HEK293 (cell line): ENCODE measurements around the gene KRT73.

Source experiments
- CTCF ChIA-PET: fragments of 350-600 bp; formaldehyde crosslinking; extraction: SDS; loops from one replicate; lab custom pipeline; 2021; ENCODE audit warnings: antibody characterized with exemption; lab: Yijun Ruan, JAX
- POLR2A ChIA-PET: fragments of 300-600 bp; formaldehyde crosslinking; extraction: SDS; loops from one replicate; lab custom pipeline; 2020; ENCODE audit warnings: antibody characterized with exemption, inconsistent platforms; lab: Yijun Ruan, JAX
- H3K27ac ChIP-seq: fragments of 200-500 bp; sonication (Bioruptor generic); 2 replicates; pipeline ENCODE4 v1.5.1; 2014; ENCODE audit warnings: low read depth, low read length, control low read depth, inconsistent platforms; ENCODE audit errors: extremely low read depth
- H3K36me3 ChIP-seq, 2 experiments: fragments of 200-500 bp in 1 of 2; sonication (Bioruptor generic) in 1 of 2; 1 replicate in 1 of 2; 2 replicates in 1 of 2; pipeline ENCODE4 v1.5.1; 2014 to 2017; ENCODE audit warnings: inconsistent platforms in 2 of 2, low read length in 2 of 2; ENCODE audit not compliant: control insufficient read depth in 2 of 2, insufficient read depth in 1 of 2
- H3K4me1 ChIP-seq: fragments of 200-500 bp; sonication (Bioruptor generic); 2 replicates; pipeline ENCODE4 v1.5.1; 2014; ENCODE audit warnings: mild to moderate bottlenecking, low read length, inconsistent platforms; ENCODE audit not compliant: control insufficient read depth, insufficient read depth
- H3K4me3 ChIP-seq: 2 replicates; pipeline ENCODE4 v1.5.1; 2011; ENCODE audit warnings: low read depth, mild to moderate bottlenecking, control low read depth, low read length, moderate library complexity
- H3K9me3 ChIP-seq: fragments of 200-500 bp; sonication (Bioruptor generic); 2 replicates; pipeline ENCODE4 v1.5.1; 2014; ENCODE audit warnings: low read depth, low read length, inconsistent platforms; ENCODE audit not compliant: control insufficient read depth, insufficient read depth
- BCL11A ChIP-seq: fragments of 450-650 bp; formaldehyde crosslinking; IDR thresholded peaks from 2 replicates; pipeline ENCODE4 v1.5.1; 2016; ENCODE audit warnings: low read depth, missing biosample characterization, missing genetic modification characterization
- GFI1B ChIP-seq: fragments of 450-650 bp; formaldehyde crosslinking; IDR thresholded peaks from 2 replicates; pipeline ENCODE4 v1.5.1; 2016; ENCODE audit warnings: missing biosample characterization, missing genetic modification characterization
- KLF1 ChIP-seq: fragments of 450-650 bp; formaldehyde crosslinking; IDR thresholded peaks from 2 replicates; pipeline ENCODE4 v1.5.1; 2016; ENCODE audit warnings: missing biosample characterization, missing genetic modification characterization
- PRDM1 ChIP-seq: fragments of 450-650 bp; formaldehyde crosslinking; IDR thresholded peaks from 2 replicates; pipeline ENCODE4; 2016; ENCODE audit warnings: missing biosample characterization, missing genetic modification characterization
- SETDB1 ChIP-seq: IDR thresholded peaks from one replicate; pipeline ENCODE4 v1.6.1; 2017; ENCODE audit warnings: mild to moderate bottlenecking, low read length, moderate library complexity, mixed read lengths; ENCODE audit not compliant: insufficient read length
- ZFHX2 ChIP-seq: fragments of 450-650 bp; formaldehyde crosslinking; conservative IDR thresholded peaks from 2 replicates; pipeline ENCODE4 v1.5.1; 2016; ENCODE audit warnings: missing biosample characterization, missing genetic modification characterization
- ZNF112 ChIP-seq: fragments of 450-650 bp; formaldehyde crosslinking; IDR thresholded peaks from 2 replicates; pipeline ENCODE4 v1.5.0; 2017; ENCODE audit warnings: missing biosample characterization, missing genetic modification characterization
- ZNF138 ChIP-seq: fragments of 450-650 bp; formaldehyde crosslinking; IDR thresholded peaks from 2 replicates; pipeline ENCODE4 v1.5.1; 2016; ENCODE audit warnings: missing biosample characterization, missing genetic modification characterization, borderline replicate concordance
- ZNF157 ChIP-seq: fragments of 450-650 bp; formaldehyde crosslinking; IDR thresholded peaks from 2 replicates; pipeline ENCODE4 v1.5.1; 2016; ENCODE audit warnings: missing biosample characterization, missing genetic modification characterization
- ZNF175 ChIP-seq: fragments of 450-650 bp; formaldehyde crosslinking; IDR thresholded peaks from 2 replicates; pipeline ENCODE4 v1.5.1; 2016; ENCODE audit warnings: missing biosample characterization, missing genetic modification characterization
- ZNF280D ChIP-seq: fragments of 450-650 bp; formaldehyde crosslinking; IDR thresholded peaks from 2 replicates; pipeline ENCODE4 v1.5.1; 2016; ENCODE audit warnings: missing biosample characterization, missing genetic modification characterization
- ZNF292 ChIP-seq: fragments of 450-650 bp; formaldehyde crosslinking; IDR thresholded peaks from 2 replicates; pipeline ENCODE4 v1.5.1; 2016; ENCODE audit warnings: low read depth, missing biosample characterization, missing genetic modification characterization, borderline replicate concordance
- ZNF335 ChIP-seq: fragments of 450-650 bp; formaldehyde crosslinking; conservative IDR thresholded peaks from 2 replicates; pipeline ENCODE4 v1.5.1; 2016; ENCODE audit warnings: missing biosample characterization, missing genetic modification characterization
- ZNF423 ChIP-seq: fragments of 450-650 bp; formaldehyde crosslinking; IDR thresholded peaks from 2 replicates; pipeline ENCODE4 v1.5.1; 2016; ENCODE audit warnings: missing biosample characterization, missing genetic modification characterization
- ZNF426 ChIP-seq: fragments of 450-650 bp; formaldehyde crosslinking; IDR thresholded peaks from 2 replicates; pipeline ENCODE4 v1.5.1; 2017; ENCODE audit warnings: missing biosample characterization, missing genetic modification characterization, mild to moderate bottlenecking, inconsistent platforms, moderate library complexity
- ZNF433 ChIP-seq: fragments of 450-650 bp; formaldehyde crosslinking; IDR thresholded peaks from 2 replicates; pipeline ENCODE4 v1.5.1; 2016; ENCODE audit warnings: missing biosample characterization, missing genetic modification characterization, low read depth
- ZNF514 ChIP-seq: fragments of 450-650 bp; formaldehyde crosslinking; IDR thresholded peaks from 2 replicates; pipeline ENCODE4 v1.5.1; 2016; ENCODE audit warnings: missing biosample characterization, missing genetic modification characterization
- ZNF521 ChIP-seq: fragments of 450-650 bp; formaldehyde crosslinking; IDR thresholded peaks from 2 replicates; pipeline ENCODE4 v1.5.1; 2017; ENCODE audit warnings: missing biosample characterization, mild to moderate bottlenecking, missing genetic modification characterization
- ZNF529 ChIP-seq: fragments of 450-650 bp; formaldehyde crosslinking; IDR thresholded peaks from 2 replicates; pipeline ENCODE4 v1.5.1; 2017; ENCODE audit warnings: missing genetic modification characterization, missing biosample characterization; ENCODE audit not compliant: insufficient replicate concordance
- ZNF571 ChIP-seq: fragments of 450-650 bp; formaldehyde crosslinking; IDR thresholded peaks from 2 replicates; pipeline ENCODE4 v1.5.0; 2017; ENCODE audit warnings: missing biosample characterization, missing genetic modification characterization
- ZNF580 ChIP-seq: fragments of 450-650 bp; formaldehyde crosslinking; IDR thresholded peaks from 2 replicates; pipeline ENCODE4 v1.5.1; 2016; ENCODE audit warnings: missing biosample characterization, missing genetic modification characterization
- ZNF596 ChIP-seq: fragments of 450-650 bp; IDR thresholded peaks from 2 replicates; pipeline ENCODE4 v1.5.0; 2018; ENCODE audit warnings: missing biosample characterization, mild to moderate bottlenecking, missing genetic modification characterization, moderate library complexity
- ZNF600 ChIP-seq: fragments of 450-650 bp; formaldehyde crosslinking; IDR thresholded peaks from 2 replicates; pipeline ENCODE4 v1.5.1; 2016; ENCODE audit warnings: missing biosample characterization, missing genetic modification characterization
- ZNF837 ChIP-seq: fragments of 450-650 bp; formaldehyde crosslinking; IDR thresholded peaks from 2 replicates; pipeline ENCODE4 v1.5.1; 2016; ENCODE audit warnings: missing biosample characterization, missing genetic modification characterization
- TF ChIP-seq, protein P1 (sequence below): fragments of 450-650 bp; formaldehyde crosslinking; IDR thresholded peaks from 2 replicates; pipeline ENCODE4 v1.5.1; 2016; ENCODE audit warnings: missing biosample characterization, missing genetic modification characterization
- TF ChIP-seq, protein P2 (sequence below): fragments of 450-650 bp; formaldehyde crosslinking; IDR thresholded peaks from 2 replicates; pipeline ENCODE4 v1.5.1; 2016; ENCODE audit warnings: missing biosample characterization, missing genetic modification characterization

The KRT73 gene

DNA sequence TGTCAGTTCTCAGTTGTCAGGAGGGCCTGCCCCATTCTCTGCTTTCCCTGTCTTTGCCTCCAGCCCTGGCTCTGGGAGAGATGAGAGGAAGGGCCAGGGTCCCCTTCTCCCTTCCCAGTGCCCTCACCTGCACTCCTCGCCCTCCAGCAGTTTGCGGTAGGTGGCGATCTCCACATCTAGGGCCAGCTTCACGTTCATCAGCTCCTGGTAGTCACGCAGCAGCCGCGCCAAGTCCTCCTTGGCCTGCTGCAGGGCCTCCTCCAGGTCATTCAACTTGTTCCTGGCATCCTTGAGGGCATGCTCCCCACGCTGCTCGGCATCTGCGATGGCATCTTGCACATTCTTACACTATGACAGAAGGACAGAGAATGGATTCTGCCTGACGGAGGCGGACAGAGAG, 28.3 kb upstream of the KRT73 start (continued):
- no peak for TF ChIP-seq ZNF596 (tag by site-specific recombination)
- no peak for TF ChIP-seq PRDM1 (tag by site-specific recombination)
- TF ChIP-seq ZNF280D = no peak
- no peak for TF ChIP-seq ZNF521 (tag by site-specific recombination)

DNA sequence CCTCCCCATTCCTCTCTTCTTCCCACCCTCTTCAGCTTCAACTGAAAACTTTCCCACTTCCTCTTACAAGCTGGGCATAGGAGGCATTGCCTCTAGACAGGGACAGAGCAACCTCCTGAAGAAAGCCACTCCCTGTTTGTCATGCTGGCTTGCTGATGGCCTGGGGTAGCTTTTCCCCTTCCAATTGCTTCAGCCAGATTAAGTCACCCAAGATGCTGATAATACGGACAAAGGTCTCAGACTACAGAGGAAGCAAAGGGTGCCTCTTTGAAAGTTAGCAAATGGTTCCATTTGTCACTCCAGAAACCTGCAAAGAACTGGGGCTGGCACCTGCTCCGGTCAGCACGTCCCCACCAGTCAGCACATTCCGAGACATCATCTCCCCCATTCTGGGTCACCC, 27.6 kb upstream of the KRT73 start:
- CTCF ChIA-PET = no interaction called here
- TF ChIP-seq ZNF514 (no peak), ZNF580 (tag by site-specific recombination) (no peak), ZNF426 (tag by site-specific recombination) (no peak), ZNF335 (no peak), PRDM1 (tag by site-specific recombination) (no peak), ZNF837 (tag by site-specific recombination) (no peak), ZNF292 (tag by site-specific recombination) (no peak), ZNF423 (tag by site-specific recombination) (no peak), ZNF571 (tag by site-specific recombination) (no peak), ZNF529 (tag by site-specific recombination) (no peak)
- TF ChIP-seq, all 188 proteins: peak for 0
- Histone ChIP-seq H3K4me1 (no peaks in the 10 kb centered on the region), H3K27ac (no peak overlapping the region), H3K36me3 (no peaks in the 10 kb centered on the region), H3K4me3 (no peak overlapping the region), H3K9me3 (no peaks in the 10 kb centered on the region)
- POLR2A ChIA-PET = no interaction called here

DNA sequence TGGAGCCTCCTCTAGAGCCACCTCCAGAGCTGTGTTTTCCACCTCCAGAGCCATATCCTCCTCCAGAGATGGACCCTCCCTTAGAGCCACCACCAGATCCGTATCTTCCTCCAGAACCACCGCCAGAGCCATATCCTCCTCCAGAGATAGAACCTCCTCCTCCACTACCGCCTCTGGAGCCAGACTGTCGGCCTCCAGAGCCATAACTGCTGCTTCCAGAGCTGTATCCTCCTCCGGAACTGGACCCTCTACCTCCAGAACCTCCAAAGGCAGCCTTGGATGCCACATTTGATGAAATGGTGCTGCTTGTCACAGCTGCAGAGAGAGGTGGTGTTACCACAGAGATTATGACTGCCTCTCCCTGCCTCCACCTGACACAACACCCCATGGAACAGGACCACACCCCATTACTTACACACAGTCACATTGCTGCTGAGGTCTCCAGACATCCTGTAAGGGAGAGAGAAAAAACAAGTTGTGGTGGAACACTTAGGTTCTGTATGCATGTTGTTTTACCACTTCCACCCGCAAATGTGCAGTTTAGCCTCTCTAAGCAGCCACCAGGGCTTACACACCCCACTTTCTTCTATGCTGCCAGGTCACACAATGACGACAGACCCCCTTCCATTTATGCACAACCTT, 26.9 kb upstream of the KRT73 start:
- POLR2A ChIA-PET = no interaction called here
- Histone ChIP-seq H3K36me3 (no peaks in the 10 kb centered on the region), H3K27ac (no peak overlapping the region), H3K4me3 (no peak overlapping the region), H3K4me1 (no peaks in the 10 kb centered on the region), H3K9me3 (no peaks in the 10 kb centered on the region)
- CTCF ChIA-PET = interaction anchor here (0.6 kb wide), 1 partner anchor 276 kb away, joined by 3 read pairs; no protein-coding TSS in a partner anchor
- TF ChIP-seq ZNF112 (tag by site-specific recombination) = no peak
- peak; percentile 72 for TF ChIP-seq ZNF600 (tag by site-specific recombination)
- TF ChIP-seq BCL11A (tag by site-specific recombination) = no peak
- TF ChIP-seq ZNF175 (tag by site-specific recombination) = no peak
- no peak for TF ChIP-seq GFI1B (tag by site-specific recombination)
- TF ChIP-seq, protein P1, sequence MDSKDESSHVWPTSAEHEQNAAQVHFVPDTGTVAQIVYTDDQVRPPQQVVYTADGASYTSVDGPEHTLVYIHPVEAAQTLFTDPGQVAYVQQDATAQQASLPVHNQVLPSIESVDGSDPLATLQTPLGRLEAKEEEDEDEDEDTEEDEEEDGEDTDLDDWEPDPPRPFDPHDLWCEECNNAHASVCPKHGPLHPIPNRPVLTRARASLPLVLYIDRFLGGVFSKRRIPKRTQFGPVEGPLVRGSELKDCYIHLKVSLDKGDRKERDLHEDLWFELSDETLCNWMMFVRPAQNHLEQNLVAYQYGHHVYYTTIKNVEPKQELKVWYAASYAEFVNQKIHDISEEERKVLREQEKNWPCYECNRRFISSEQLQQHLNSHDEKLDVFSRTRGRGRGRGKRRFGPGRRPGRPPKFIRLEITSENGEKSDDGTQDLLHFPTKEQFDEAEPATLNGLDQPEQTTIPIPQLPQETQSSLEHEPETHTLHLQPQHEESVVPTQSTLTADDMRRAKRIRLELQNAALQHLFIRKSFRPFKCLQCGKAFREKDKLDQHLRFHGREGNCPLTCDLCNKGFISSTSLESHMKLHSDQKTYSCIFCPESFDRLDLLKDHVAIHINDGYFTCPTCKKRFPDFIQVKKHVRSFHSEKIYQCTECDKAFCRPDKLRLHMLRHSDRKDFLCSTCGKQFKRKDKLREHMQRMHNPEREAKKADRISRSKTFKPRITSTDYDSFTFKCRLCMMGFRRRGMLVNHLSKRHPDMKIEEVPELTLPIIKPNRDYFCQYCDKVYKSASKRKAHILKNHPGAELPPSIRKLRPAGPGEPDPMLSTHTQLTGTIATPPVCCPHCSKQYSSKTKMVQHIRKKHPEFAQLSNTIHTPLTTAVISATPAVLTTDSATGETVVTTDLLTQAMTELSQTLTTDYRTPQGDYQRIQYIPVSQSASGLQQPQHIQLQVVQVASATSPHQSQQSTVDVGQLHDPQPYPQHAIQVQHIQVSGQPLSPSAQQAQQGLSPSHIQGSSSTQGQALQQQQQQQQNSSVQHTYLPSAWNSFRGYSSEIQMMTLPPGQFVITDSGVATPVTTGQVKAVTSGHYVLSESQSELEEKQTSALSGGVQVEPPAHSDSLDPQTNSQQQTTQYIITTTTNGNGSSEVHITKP (tag by site-specific recombination) = no peak
- no peak for TF ChIP-seq ZNF138
- TF ChIP-seq ZFHX2 (tag by site-specific recombination) = peak; percentile 57
- TF ChIP-seq ZNF157 (tag by site-specific recombination) = no peak
- TF ChIP-seq, protein P2, sequence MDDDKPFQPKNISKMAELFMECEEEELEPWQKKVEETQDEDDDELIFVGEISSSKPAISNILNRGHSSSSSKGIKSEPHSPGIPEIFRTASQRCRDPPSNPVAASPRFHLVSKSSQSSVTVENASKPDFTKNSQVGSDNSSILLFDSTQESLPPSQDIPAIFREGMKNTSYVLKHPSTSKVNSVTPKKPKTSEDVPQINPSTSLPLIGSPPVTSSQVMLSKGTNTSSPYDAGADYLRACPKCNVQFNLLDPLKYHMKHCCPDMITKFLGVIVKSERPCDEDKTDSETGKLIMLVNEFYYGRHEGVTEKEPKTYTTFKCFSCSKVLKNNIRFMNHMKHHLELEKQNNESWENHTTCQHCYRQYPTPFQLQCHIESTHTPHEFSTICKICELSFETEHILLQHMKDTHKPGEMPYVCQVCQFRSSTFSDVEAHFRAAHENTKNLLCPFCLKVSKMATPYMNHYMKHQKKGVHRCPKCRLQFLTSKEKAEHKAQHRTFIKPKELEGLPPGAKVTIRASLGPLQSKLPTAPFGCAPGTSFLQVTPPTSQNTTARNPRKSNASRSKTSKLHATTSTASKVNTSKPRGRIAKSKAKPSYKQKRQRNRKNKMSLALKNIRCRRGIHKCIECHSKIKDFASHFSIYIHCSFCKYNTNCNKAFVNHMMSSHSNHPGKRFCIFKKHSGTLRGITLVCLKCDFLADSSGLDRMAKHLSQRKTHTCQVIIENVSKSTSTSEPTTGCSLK (tag by site-specific recombination) = no peak
- peak; percentile 82 for TF ChIP-seq KLF1 (tag by site-specific recombination)
- no peak for TF ChIP-seq ZNF433 (tag by site-specific recombination)
- no peak for TF ChIP-seq SETDB1
